A673 (cell line): ENCODE results near the gene CDKAL1. TPM values are rescaled to one million over a fixed set of nuclear protein-coding genes. Genes with fewer than 3 reads are reported as not detected.

ENCODE experiments used
- BruUV-seq: library from RNA; stranded (reverse); fragments of 400-500 nt; replicated peaks from 2 replicates; lab custom pipeline; 2021; lab: Mats Ljungman, UMichigan
- CTCF ChIA-PET: fragments of 300-600 bp; sonication (Branson Sonifier 250); formaldehyde crosslinking; loops from one replicate; lab custom pipeline; 2022; ENCODE audit warnings: antibody characterized with exemption; lab: Charles Lee
- POLR2A ChIA-PET: fragments of 300-600 bp; sonication (Branson Sonifier 250); formaldehyde crosslinking; loops from one replicate; lab custom pipeline; 2022; ENCODE audit warnings: antibody characterized with exemption; ENCODE audit not compliant: low non-redundant PET; lab: Charles Lee
- DNase-seq: peaks from one replicate; pipeline ENCODE4 v3.0.0-alpha.2; 2015; ENCODE audit warnings: low spot score
- H3K27ac ChIP-seq: fragments of 200-600 bp; sonication (generic); 2 replicates; pipeline ENCODE4 v1.5.1; 2016; ENCODE audit warnings: mixed run types, low read depth, mild to moderate bottlenecking, mixed read lengths, antibody characterized with exemption, low read length; ENCODE audit not compliant: poor library complexity, severe bottlenecking
- H3K27me3 ChIP-seq: fragments of 200-600 bp; sonication (generic); replicated peaks from 2 replicates; pipeline ENCODE4 v1.6.1; 2017; ENCODE audit warnings: mixed run types, low read depth, mild to moderate bottlenecking, mixed read lengths, antibody characterized with exemption, low read length; ENCODE audit not compliant: insufficient read depth, poor library complexity
- H3K36me3 ChIP-seq: fragments of 200-600 bp; sonication (generic); 2 replicates; pipeline ENCODE4 v1.6.1; 2016; ENCODE audit warnings: mixed run types, mild to moderate bottlenecking, mixed read lengths, antibody characterized with exemption, low read length; ENCODE audit not compliant: insufficient read depth, poor library complexity, severe bottlenecking
- H3K4me1 ChIP-seq: fragments of 200-600 bp; sonication (generic); 2 replicates; pipeline ENCODE4 v1.6.1; 2017; ENCODE audit warnings: mixed run types, mild to moderate bottlenecking, mixed read lengths, antibody characterized with exemption, low read length; ENCODE audit not compliant: insufficient read depth, poor library complexity, severe bottlenecking
- H3K4me3 ChIP-seq: fragments of 200-600 bp; sonication (generic); 2 replicates; pipeline ENCODE4 v1.5.1; 2016; ENCODE audit warnings: low read depth, mixed run types, mild to moderate bottlenecking, mixed read lengths, low read length; ENCODE audit not compliant: poor library complexity, severe bottlenecking
- H3K9me3 ChIP-seq: fragments of 200-600 bp; sonication (generic); 2 replicates; pipeline ENCODE4 v1.6.1; 2016; ENCODE audit warnings: mixed run types, low read depth, mild to moderate bottlenecking, mixed read lengths, antibody characterized with exemption, low read length; ENCODE audit not compliant: poor library complexity, severe bottlenecking
- CTCF ChIP-seq: fragments of 300-800, 200-600 bp; sonication (generic); conservative IDR thresholded peaks from 2 replicates; pipeline ENCODE4 v1.5.1; 2017; ENCODE audit warnings: low read depth, mild to moderate bottlenecking, antibody characterized with exemption, low read length, moderate library complexity, mixed read lengths
- EZH2 ChIP-seq: fragments of 200-600 bp; sonication (generic); IDR thresholded peaks from 2 replicates; pipeline ENCODE4 v1.6.1; 2017; ENCODE audit warnings: borderline replicate concordance, low read depth, mild to moderate bottlenecking, mixed read lengths, antibody characterized with exemption, low read length; ENCODE audit not compliant: poor library complexity, severe bottlenecking
- intact Hi-C: fragments of 100-400 bp; cut with micrococcal nuclease; formaldehyde crosslinking; loops from one replicate; pipeline ENCODE4 v1.10.0; 2022; ENCODE audit not compliant: unreplicated experiment
- total RNA-seq: library from RNA; stranded (reverse); gene quantifications from 2 replicates; pipeline ENCODE4 v1.2.3, GENCODE V29; 2021

CDKAL1 gene
- total RNA-seq, 1 experiment from 2014 or later = 35.5 TPM

GRCh38 chr6:20700375-20700774, 166.1 kb downstream of the CDKAL1 start:
- peaks cover 17% of the 10 kb centered on the region for H3K4me1 ChIP-seq
- CTCF ChIA-PET = no interaction called here

GRCh38 chr6:20702366-20702765, 168.1 kb downstream of the CDKAL1 start:
- H3K36me3 ChIP-seq = no peaks in the 10 kb centered on the region
- intact Hi-C loops = no loop called here
- ChIA-PET CTCF (no interaction called here), POLR2A (no interaction called here)
- TF ChIP-seq EZH2 (no peak), CTCF (no peak)
- H3K27ac ChIP-seq = no peak overlapping the region
- peaks cover 36% of the 10 kb centered on the region for H3K4me1 ChIP-seq
- no peak overlapping the region for H3K4me3 ChIP-seq
- DNase-seq = no peak
- H3K27me3 ChIP-seq = no peaks in the 10 kb centered on the region
- H3K9me3 ChIP-seq = no peaks in the 10 kb centered on the region
- BruUV-seq = no TSS peak

More at GRCh38 chr6:20700375-20700774, 166.1 kb downstream of the CDKAL1 start:
- no peak overlapping the region for H3K4me3 ChIP-seq
- no peaks in the 10 kb centered on the region for H3K27me3 ChIP-seq
- H3K9me3 ChIP-seq = no peaks in the 10 kb centered on the region
- no peak for DNase-seq
- no peak for TF ChIP-seq EZH2
- TF ChIP-seq CTCF = no peak
- intact Hi-C loops = no loop called here
- H3K27ac ChIP-seq = no peak overlapping the region
- POLR2A ChIA-PET = no interaction called here
- BruUV-seq = no TSS peak
- H3K36me3 ChIP-seq = no peaks in the 10 kb centered on the region

GRCh38 chr6:20703049-20703448, 168.8 kb downstream of the CDKAL1 start:
- Histone ChIP-seq H3K36me3 (no peaks in the 10 kb centered on the region), H3K4me1 (peaks cover 43% of the 10 kb centered on the region), H3K9me3 (no peaks in the 10 kb centered on the region), H3K4me3 (no peak overlapping the region), H3K27ac (no peak overlapping the region), H3K27me3 (no peaks in the 10 kb centered on the region)
- DNase-seq = no peak
- POLR2A ChIA-PET = interaction anchor here (0.5 kb wide), 1 partner anchor 19 kb away, joined by 4 read pairs; no protein-coding TSS in a partner anchor
- CTCF ChIA-PET = no interaction called here
- intact Hi-C loops = no loop called here
- TF ChIP-seq EZH2 (no peak), CTCF (no peak)
- BruUV-seq = no TSS peak
